Thyroid gland (tissue), 4 donors: ENCODE results near the gene C17orf107.
"Not testable (repeated sequence)": the region's sequence is repeated elsewhere in the genome, so short reads cannot be mapped to it uniquely, and the experiment has no call there.

Experiments used
- POLR2A ChIP-seq, 2 donors: fragments of 450-650 bp; IDR thresholded peaks; one replicate each; pipeline ENCODE4 v1.6.1; 2017; ENCODE audit warnings: antibody characterized with exemption in 2 of 2, mild to moderate bottlenecking in 2 of 2, moderate library complexity in 1 of 2
- TF ChIP-seq, protein P1 (sequence below), 6 experiments: fragments of 200-600 bp in 3 of 6; fragments of 450-650 bp in 3 of 6; sonication (generic) in 3 of 6; IDR thresholded peaks; one replicate each; pipeline ENCODE4 v1.5.1; 2016 to 2019; ENCODE audit warnings: antibody characterized with exemption in 6 of 6, mild to moderate bottlenecking in 2 of 6, inconsistent platforms in 1 of 6, moderate library complexity in 1 of 6

GRCh38 chr17:4867535-4867934 lies 31.8 kb upstream of the C17orf107 start:
- TF ChIP-seq, protein P1, sequence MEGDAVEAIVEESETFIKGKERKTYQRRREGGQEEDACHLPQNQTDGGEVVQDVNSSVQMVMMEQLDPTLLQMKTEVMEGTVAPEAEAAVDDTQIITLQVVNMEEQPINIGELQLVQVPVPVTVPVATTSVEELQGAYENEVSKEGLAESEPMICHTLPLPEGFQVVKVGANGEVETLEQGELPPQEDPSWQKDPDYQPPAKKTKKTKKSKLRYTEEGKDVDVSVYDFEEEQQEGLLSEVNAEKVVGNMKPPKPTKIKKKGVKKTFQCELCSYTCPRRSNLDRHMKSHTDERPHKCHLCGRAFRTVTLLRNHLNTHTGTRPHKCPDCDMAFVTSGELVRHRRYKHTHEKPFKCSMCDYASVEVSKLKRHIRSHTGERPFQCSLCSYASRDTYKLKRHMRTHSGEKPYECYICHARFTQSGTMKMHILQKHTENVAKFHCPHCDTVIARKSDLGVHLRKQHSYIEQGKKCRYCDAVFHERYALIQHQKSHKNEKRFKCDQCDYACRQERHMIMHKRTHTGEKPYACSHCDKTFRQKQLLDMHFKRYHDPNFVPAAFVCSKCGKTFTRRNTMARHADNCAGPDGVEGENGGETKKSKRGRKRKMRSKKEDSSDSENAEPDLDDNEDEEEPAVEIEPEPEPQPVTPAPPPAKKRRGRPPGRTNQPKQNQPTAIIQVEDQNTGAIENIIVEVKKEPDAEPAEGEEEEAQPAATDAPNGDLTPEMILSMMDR (IDR thresholded peaks at IDR 0.05): not testable (repeated sequence)
- TF ChIP-seq POLR2A (IDR thresholded peaks at IDR 0.05): not testable (repeated sequence)
